ENCODE measurements around the gene RBM27. TPM values are rescaled to one million over a fixed set of nuclear protein-coding genes. Genes with fewer than 3 reads are reported as not detected.

The RBM27 gene
- polyA plus RNA-seq, 1 donor (not counting 4 experiments of a cell fraction or from before 2014, with no cell fraction given), result 18.3 TPM

DNA sequence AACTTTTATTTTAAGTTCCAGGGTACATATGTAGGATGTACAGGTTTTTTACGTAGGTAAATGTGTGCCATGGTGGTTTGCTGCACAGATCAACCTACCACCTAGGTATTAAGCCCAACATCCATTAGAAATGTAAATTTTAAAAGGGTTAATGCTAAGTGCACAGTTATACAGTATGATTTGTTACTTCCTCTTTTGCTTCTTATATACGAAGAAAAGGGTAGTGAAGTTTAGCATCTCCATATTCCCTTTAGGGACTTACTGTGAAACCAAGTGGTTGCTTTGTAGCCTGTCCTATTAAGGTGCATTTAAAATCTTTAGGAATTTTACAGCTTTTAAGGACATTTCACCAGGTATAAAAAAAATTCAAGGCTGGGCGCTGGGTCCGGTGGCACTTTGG lies 46.4 kb downstream of the RBM27 start:
- Histone ChIP-seq H3K4me2 (ENCODE audit: control insufficient read depth, extremely low read depth, insufficient read depth, low read depth, low read length) (no peak overlapping the region), H3K36me3 (ENCODE audit: control insufficient read depth in 2 of 2, extremely low read depth in 1 of 2, insufficient read depth in 2 of 2, low read length in 2 of 2) (peaks cover 2 to 15% of the 10 kb centered on the region in 2 experiments)
- dilution Hi-C loops (cut with MboI; ENCODE audit: extremely low pct_ligation_motif_present, low sequenced_read_pairs), result no loop called here

More for the DNA sequence above, 46.4 kb downstream of the RBM27 start:
- no peaks in the 10 kb centered on the region for H4K20me1 ChIP-seq (ENCODE audit: control insufficient read depth, extremely low read depth, insufficient read depth, low read length)
- no peaks in the 10 kb centered on the region for H3K9me3 ChIP-seq (ENCODE audit: control insufficient read depth, low read depth, low read length)
- FAIRE-seq (no peak), DNase-seq (ENCODE audit: low read depth, low spot score) (no peak)
- no peaks in the 10 kb centered on the region for H3K9me1 ChIP-seq (ENCODE audit: control insufficient read depth, extremely low read depth, insufficient read depth, low read length)
- H3K4me3 ChIP-seq (ENCODE audit: control insufficient read depth in 2 of 3, extremely low read depth in 1 of 3, insufficient read depth in 2 of 3, low read depth in 1 of 3, low read length in 3 of 3), result no peak overlapping the region
- no peaks in the 10 kb centered on the region for H3K4me1 ChIP-seq (ENCODE audit: control insufficient read depth, extremely low read depth, insufficient read depth, low read length)
- no peaks in the 10 kb centered on the region for H3K27me3 ChIP-seq (ENCODE audit: control insufficient read depth, extremely low read depth, insufficient read depth, low read length)
- H3K27ac ChIP-seq (ENCODE audit: control insufficient read depth, insufficient read depth, low read length), result no peak overlapping the region
- TF ChIP-seq EZH2 (IDR thresholded peaks at IDR 0.05; ENCODE audit: low read length), result no peak
- TF ChIP-seq, protein P1, sequence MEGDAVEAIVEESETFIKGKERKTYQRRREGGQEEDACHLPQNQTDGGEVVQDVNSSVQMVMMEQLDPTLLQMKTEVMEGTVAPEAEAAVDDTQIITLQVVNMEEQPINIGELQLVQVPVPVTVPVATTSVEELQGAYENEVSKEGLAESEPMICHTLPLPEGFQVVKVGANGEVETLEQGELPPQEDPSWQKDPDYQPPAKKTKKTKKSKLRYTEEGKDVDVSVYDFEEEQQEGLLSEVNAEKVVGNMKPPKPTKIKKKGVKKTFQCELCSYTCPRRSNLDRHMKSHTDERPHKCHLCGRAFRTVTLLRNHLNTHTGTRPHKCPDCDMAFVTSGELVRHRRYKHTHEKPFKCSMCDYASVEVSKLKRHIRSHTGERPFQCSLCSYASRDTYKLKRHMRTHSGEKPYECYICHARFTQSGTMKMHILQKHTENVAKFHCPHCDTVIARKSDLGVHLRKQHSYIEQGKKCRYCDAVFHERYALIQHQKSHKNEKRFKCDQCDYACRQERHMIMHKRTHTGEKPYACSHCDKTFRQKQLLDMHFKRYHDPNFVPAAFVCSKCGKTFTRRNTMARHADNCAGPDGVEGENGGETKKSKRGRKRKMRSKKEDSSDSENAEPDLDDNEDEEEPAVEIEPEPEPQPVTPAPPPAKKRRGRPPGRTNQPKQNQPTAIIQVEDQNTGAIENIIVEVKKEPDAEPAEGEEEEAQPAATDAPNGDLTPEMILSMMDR (optimal IDR thresholded peaks at IDR 0.05 in 1 of 3, IDR thresholded peaks at IDR 0.05 in 1 of 3, conservative IDR thresholded peaks at IDR 0.05 in 1 of 3; ENCODE audit: extremely low read depth in 1 of 3, insufficient read depth in 2 of 3, low read length in 3 of 3), result no peak
- no peak overlapping the region for H3K9ac ChIP-seq (ENCODE audit: control insufficient read depth, extremely low read depth, insufficient read depth, low read length)
- H3K79me2 ChIP-seq (ENCODE audit: control insufficient read depth, insufficient read depth, low read length), result peaks cover 3% of the 10 kb centered on the region
- H2AFZ ChIP-seq (ENCODE audit: control insufficient read depth, low read length), result no peak overlapping the region

Small RNA genes within 50 kb of the gene (small RNA-seq; reads per million reads assigned to genes)
- 0 reads per million in 3 experiments for gene RNU7-180P (ENCODE audit: insufficient read length in 3 of 3, low read depth in 3 of 3, low replicate concordance in 1 of 3)

Other genes with a start within 250 kb of the RBM27 start
- gene PLAC8L1, start 98.0 kb upstream of the RBM27 start, polyA plus RNA-seq, result 0.63 to 0.69 TPM in 2 of 3 replicates, not detected in the other
- gene LARS1, start 21.0 kb upstream of the RBM27 start, polyA plus RNA-seq, result 19.7 to 42.3 TPM (median 24.8 TPM) in 3 replicates
- gene POU4F3, start 135.2 kb downstream of the RBM27 start, polyA plus RNA-seq, result 0.02 to 0.04 TPM (median 0.03 TPM) in 3 replicates
- 48.2 to 71.6 TPM (median 51.8 TPM) in 3 replicates for gene TCERG1, start 243.7 kb downstream of the RBM27 start, polyA plus RNA-seq